Measurements from ENCODE around the gene CNNM3.

The CNNM3 gene

GRCh38 chr2:96866986-96867755 lies 51.1 kb downstream of the CNNM3 start:
- no peak for TF ChIP-seq CTCF (IDR thresholded peaks at IDR 0.05; ENCODE audit: borderline replicate concordance, control extremely low read depth, extremely low read depth, insufficient read depth, missing control alignments)
- DNase-seq (ENCODE audit: low spot score), result no peak
- in situ Hi-C loops (cut with MboI; ENCODE audit: low sequenced_read_pairs, unreplicated experiment), result no loop called here

GRCh38 chr2:96867756-96868554 lies 51.9 kb downstream of the CNNM3 start:
- in situ Hi-C loops (cut with MboI; ENCODE audit: low sequenced_read_pairs, unreplicated experiment), result no loop called here
- no peak for TF ChIP-seq CTCF (IDR thresholded peaks at IDR 0.05; ENCODE audit: borderline replicate concordance, control extremely low read depth, extremely low read depth, insufficient read depth, missing control alignments)
- DNase-seq (ENCODE audit: low spot score), result no peak

GRCh38 chr2:96868555-96869280 lies 52.6 kb downstream of the CNNM3 start:
- peak; percentile 91 for DNase-seq (ENCODE audit: low spot score)
- peak; percentile 87 for TF ChIP-seq CTCF (IDR thresholded peaks at IDR 0.05; ENCODE audit: borderline replicate concordance, control extremely low read depth, extremely low read depth, insufficient read depth, missing control alignments)
- in situ Hi-C loops (cut with MboI; ENCODE audit: low sequenced_read_pairs, unreplicated experiment), result no loop called here

GRCh38 chr2:96869281-96869821 lies 53.3 kb downstream of the CNNM3 start:
- no peak for DNase-seq (ENCODE audit: low spot score)
- in situ Hi-C loops (cut with MboI; ENCODE audit: low sequenced_read_pairs, unreplicated experiment), result no loop called here
- TF ChIP-seq CTCF (IDR thresholded peaks at IDR 0.05; ENCODE audit: borderline replicate concordance, control extremely low read depth, extremely low read depth, insufficient read depth, missing control alignments), result no peak

GRCh38 chr2:96869822-96870625 lies 54.0 kb downstream of the CNNM3 start, which contains the start of gene SEMA4C:
TSS of gene SEMA4C (minus strand) at chr2:96870080. CDS start at chr2:96867886, 2,194 bp downstream.
- in situ Hi-C loops (cut with MboI; ENCODE audit: low sequenced_read_pairs, unreplicated experiment), result no loop called here
- no peak for TF ChIP-seq CTCF (IDR thresholded peaks at IDR 0.05; ENCODE audit: borderline replicate concordance, control extremely low read depth, extremely low read depth, insufficient read depth, missing control alignments)
- DNase-seq (ENCODE audit: low spot score), result peak; percentile 79
